Caco-2 (cell line): Measurements from ENCODE around the gene OTOA. TPM values are rescaled to one million over a fixed set of nuclear protein-coding genes. Genes with fewer than 3 reads are reported as not detected.

Experiments used
- BruUV-seq: library from RNA; stranded (reverse); fragments of 400-500 nt; replicated peaks from 2 replicates; lab custom pipeline; 2021; lab: Mats Ljungman, UMichigan
- CTCF ChIA-PET: fragments of 300-600 bp; sonication (Branson Sonifier 250); formaldehyde crosslinking; loops from one replicate; lab custom pipeline; 2022; ENCODE audit warnings: antibody characterized with exemption; lab: Charles Lee
- POLR2A ChIA-PET: fragments of 300-600 bp; sonication (Branson Sonifier 250); formaldehyde crosslinking; loops from one replicate; lab custom pipeline; 2022; ENCODE audit warnings: antibody characterized with exemption; lab: Charles Lee
- DNase-seq, 2 experiments: peaks; one replicate each; pipeline versions ENCODE4 v3.0.0 to v3.0.0-alpha.2; 2020 to 2022
- H3K27me3 ChIP-seq: replicated peaks from 2 replicates; pipeline ENCODE4 v1.6.0; 2011; ENCODE audit warnings: low read length; ENCODE audit not compliant: control insufficient read depth, insufficient read depth
- H3K36me3 ChIP-seq: 2 replicates; pipeline ENCODE4 v1.5.1; 2011; ENCODE audit warnings: low read length; ENCODE audit not compliant: control insufficient read depth, insufficient read depth
- H3K4me1 ChIP-seq: fragments of 250-450 bp; sonication (Bioruptor Pico); 2 replicates; pipeline ENCODE4 v1.5.1; 2020; ENCODE audit warnings: mild to moderate bottlenecking
- H3K4me3 ChIP-seq: 2 replicates; pipeline ENCODE4 v1.5.1; 2011; ENCODE audit warnings: low read depth, mild to moderate bottlenecking, control low read depth, low read length
- H3K9me3 ChIP-seq: fragments of 250-450 bp; sonication (Bioruptor Pico); 2 replicates; pipeline ENCODE4 v1.5.1; 2020; ENCODE audit warnings: mild to moderate bottlenecking, moderate library complexity
- H3K27ac Mint-ChIP-seq: one replicate; pipeline ENCODE4 v1.8.0; 2022; ENCODE audit warnings: mixed read lengths; ENCODE audit not compliant: unreplicated experiment
- H3K27me3 Mint-ChIP-seq: one replicate; pipeline ENCODE4 v1.8.0; 2022; ENCODE audit warnings: mixed read lengths; ENCODE audit not compliant: insufficient read depth, unreplicated experiment
- H3K36me3 Mint-ChIP-seq: one replicate; pipeline ENCODE4 v1.8.0; 2022; ENCODE audit warnings: mild to moderate bottlenecking, mixed read lengths; ENCODE audit not compliant: insufficient read depth, unreplicated experiment
- H3K4me1 Mint-ChIP-seq: one replicate; pipeline ENCODE4 v1.8.0; 2022; ENCODE audit warnings: low read depth, mixed read lengths; ENCODE audit not compliant: unreplicated experiment
- H3K4me3 Mint-ChIP-seq: one replicate; pipeline ENCODE4 v1.8.0; 2022; ENCODE audit warnings: mild to moderate bottlenecking, moderate library complexity, mixed read lengths; ENCODE audit not compliant: unreplicated experiment
- H3K9me3 Mint-ChIP-seq: one replicate; pipeline ENCODE4 v1.8.0; 2022; ENCODE audit warnings: mixed read lengths; ENCODE audit not compliant: unreplicated experiment
- intact Hi-C: fragments of 100-400 bp; cut with micrococcal nuclease; formaldehyde crosslinking; loops from one replicate; pipeline ENCODE4 v1.10.0; 2022; ENCODE audit not compliant: unreplicated experiment
- total RNA-seq: library from RNA; stranded (reverse); gene quantifications from 2 replicates; pipeline ENCODE4 v1.2.3, GENCODE V29; 2022
- TF ChIP-seq, protein P1 (sequence below), 2 experiments: fragments of 200-600 bp in 1 of 2; IDR thresholded peaks; 1 replicate in 1 of 2; 2 replicates in 1 of 2; pipeline versions ENCODE4 v1.5.1 to v1.8.0; 2011 to 2022; ENCODE audit warnings: antibody characterized with exemption in 1 of 2, control low read depth in 1 of 2, inconsistent platforms in 1 of 2, low read depth in 1 of 2, low read length in 1 of 2, mild to moderate bottlenecking in 1 of 2, moderate library complexity in 1 of 2; ENCODE audit not compliant: insufficient read depth in 1 of 2, severe bottlenecking in 1 of 2, unreplicated experiment in 1 of 2

The OTOA gene
- total RNA-seq, 1 experiment from 2014 or later, result not detected

DNA sequence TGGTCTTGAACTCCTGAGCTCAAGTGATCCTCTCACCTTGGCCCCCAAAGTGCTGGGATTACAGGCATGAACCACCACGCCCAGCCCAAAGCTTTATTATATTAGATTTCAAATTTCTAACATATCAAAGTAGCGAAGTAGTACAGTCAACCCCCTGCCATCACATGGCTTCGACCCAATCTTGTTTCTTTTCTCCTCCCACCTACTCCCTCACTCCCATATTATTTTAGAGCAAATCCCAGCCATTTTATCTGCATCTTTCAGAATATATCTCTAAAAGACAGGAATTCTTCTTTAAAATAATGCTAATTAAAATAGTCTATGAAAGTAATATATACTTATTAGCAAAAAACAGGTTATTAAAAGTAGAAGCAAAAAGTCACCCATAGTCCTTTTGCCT is 12.3 kb upstream of the OTOA start:
- CTCF ChIA-PET, result no interaction called here
- no peak for DNase-seq
- Mint-ChIP-seq H3K4me1 (no peaks in the 10 kb centered on the region), H3K4me3 (no peak overlapping the region), H3K27ac (no peak overlapping the region), H3K36me3 (no peaks in the 10 kb centered on the region), H3K27me3 (no peaks in the 10 kb centered on the region), H3K9me3 (no peaks in the 10 kb centered on the region)
- no peak overlapping the region for H3K4me3 ChIP-seq
- no TSS peak for BruUV-seq
- no peaks in the 10 kb centered on the region for H3K4me1 ChIP-seq
- POLR2A ChIA-PET, result no interaction called here
- H3K27me3 ChIP-seq, result no peaks in the 10 kb centered on the region
- TF ChIP-seq, protein P1, sequence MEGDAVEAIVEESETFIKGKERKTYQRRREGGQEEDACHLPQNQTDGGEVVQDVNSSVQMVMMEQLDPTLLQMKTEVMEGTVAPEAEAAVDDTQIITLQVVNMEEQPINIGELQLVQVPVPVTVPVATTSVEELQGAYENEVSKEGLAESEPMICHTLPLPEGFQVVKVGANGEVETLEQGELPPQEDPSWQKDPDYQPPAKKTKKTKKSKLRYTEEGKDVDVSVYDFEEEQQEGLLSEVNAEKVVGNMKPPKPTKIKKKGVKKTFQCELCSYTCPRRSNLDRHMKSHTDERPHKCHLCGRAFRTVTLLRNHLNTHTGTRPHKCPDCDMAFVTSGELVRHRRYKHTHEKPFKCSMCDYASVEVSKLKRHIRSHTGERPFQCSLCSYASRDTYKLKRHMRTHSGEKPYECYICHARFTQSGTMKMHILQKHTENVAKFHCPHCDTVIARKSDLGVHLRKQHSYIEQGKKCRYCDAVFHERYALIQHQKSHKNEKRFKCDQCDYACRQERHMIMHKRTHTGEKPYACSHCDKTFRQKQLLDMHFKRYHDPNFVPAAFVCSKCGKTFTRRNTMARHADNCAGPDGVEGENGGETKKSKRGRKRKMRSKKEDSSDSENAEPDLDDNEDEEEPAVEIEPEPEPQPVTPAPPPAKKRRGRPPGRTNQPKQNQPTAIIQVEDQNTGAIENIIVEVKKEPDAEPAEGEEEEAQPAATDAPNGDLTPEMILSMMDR (IDR thresholded peaks at IDR 0.05; ENCODE audit: insufficient read depth in 1 of 2, low read depth in 1 of 2, low read length in 1 of 2, severe bottlenecking in 1 of 2, unreplicated experiment in 1 of 2), result no peak
- H3K9me3 ChIP-seq, result no peaks in the 10 kb centered on the region
- intact Hi-C loops, result no loop called here
- no peaks in the 10 kb centered on the region for H3K36me3 ChIP-seq

DNA sequence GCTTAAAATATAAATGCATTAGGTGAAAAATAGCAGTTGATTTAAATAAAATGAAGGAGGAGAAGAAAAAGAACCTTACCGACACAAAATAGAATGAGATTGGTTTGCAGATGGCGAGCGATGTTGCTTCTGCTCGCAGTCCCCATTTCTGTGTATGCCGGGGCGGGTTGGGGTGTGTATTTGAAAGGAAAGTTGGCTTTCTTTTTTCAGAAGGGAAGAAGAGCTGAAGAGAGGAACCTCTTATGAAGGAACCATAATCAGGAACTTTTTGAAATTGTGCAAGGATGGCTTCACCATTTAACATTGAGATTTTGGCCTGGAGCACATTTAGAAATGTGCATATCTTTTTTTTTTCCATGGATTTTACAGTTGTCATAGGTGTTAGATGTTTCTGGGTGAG is 11.3 kb upstream of the OTOA start, which contains the start of gene IGSF6:
IGSF6 (minus strand) TSS at position 156 of the 400 bp plus-strand sequence; CDS start at position 146, 10 bp downstream.
- no peaks in the 10 kb centered on the region for H3K36me3 Mint-ChIP-seq
- Histone ChIP-seq H3K4me1 (no peaks in the 10 kb centered on the region), H3K27me3 (no peaks in the 10 kb centered on the region), H3K9me3 (no peaks in the 10 kb centered on the region), H3K36me3 (no peaks in the 10 kb centered on the region), H3K4me3 (no peak within 1 kb of the TSS)
- H3K27me3 Mint-ChIP-seq, result no peaks in the 10 kb centered on the region
- intact Hi-C loops, result no loop called here
- no peaks in the 10 kb centered on the region for H3K4me1 Mint-ChIP-seq
- no peaks in the 10 kb centered on the region for H3K9me3 Mint-ChIP-seq
- no peak for DNase-seq
- H3K4me3 Mint-ChIP-seq, result no peak within 1 kb of the TSS
- no TSS peak for BruUV-seq
- no peak within 1 kb of the TSS for H3K27ac Mint-ChIP-seq
- TF ChIP-seq, protein P1 (IDR thresholded peaks at IDR 0.05; ENCODE audit: insufficient read depth in 1 of 2, low read depth in 1 of 2, low read length in 1 of 2, severe bottlenecking in 1 of 2, unreplicated experiment in 1 of 2), result no peak
- ChIA-PET POLR2A (no interaction called here), CTCF (no interaction called here)

DNA sequence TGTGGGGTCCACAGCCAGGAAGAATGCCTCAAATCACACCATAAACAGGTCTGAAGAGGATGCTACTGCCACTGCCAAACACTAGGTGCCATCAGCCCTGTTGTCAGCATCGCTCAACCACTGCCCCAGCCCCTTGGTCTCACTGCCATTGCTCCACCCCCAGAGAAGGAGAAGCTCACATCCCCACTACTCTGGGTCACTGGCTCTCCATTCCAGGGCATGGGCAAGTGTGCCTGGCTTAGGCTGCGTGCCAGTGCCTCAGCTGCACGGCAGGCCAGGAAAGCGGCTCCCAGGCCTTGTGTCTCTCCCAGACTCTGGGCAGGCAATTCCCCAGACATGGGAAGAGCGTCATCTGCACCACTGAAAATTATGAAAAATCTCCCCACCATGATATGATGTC is 10.2 kb upstream of the OTOA start:
- H3K4me1 Mint-ChIP-seq, result no peaks in the 10 kb centered on the region
- no peaks in the 10 kb centered on the region for H3K9me3 Mint-ChIP-seq
- BruUV-seq, result no TSS peak
- no peak overlapping the region for H3K27ac Mint-ChIP-seq
- no peaks in the 10 kb centered on the region for H3K27me3 ChIP-seq
- TF ChIP-seq, protein P1 (IDR thresholded peaks at IDR 0.05; ENCODE audit: insufficient read depth in 1 of 2, low read depth in 1 of 2, low read length in 1 of 2, severe bottlenecking in 1 of 2, unreplicated experiment in 1 of 2), result no peak
- intact Hi-C loops, result no loop called here
- no peaks in the 10 kb centered on the region for H3K9me3 ChIP-seq
- no peaks in the 10 kb centered on the region for H3K4me1 ChIP-seq
- no peaks in the 10 kb centered on the region for H3K36me3 Mint-ChIP-seq
- CTCF ChIA-PET, result no interaction called here
- no peak for DNase-seq
- H3K36me3 ChIP-seq, result no peaks in the 10 kb centered on the region
- H3K27me3 Mint-ChIP-seq, result no peaks in the 10 kb centered on the region
- H3K4me3 Mint-ChIP-seq, result no peak overlapping the region
- POLR2A ChIA-PET, result no interaction called here
- no peak overlapping the region for H3K4me3 ChIP-seq
